ENCODE measurements around the gene SPIB.
A peak's percentile ranks its signal among the peaks of the same experiment; 100 is the strongest.
"Not testable (repeated sequence)": the region's sequence is repeated elsewhere in the genome, so short reads cannot be mapped to it uniquely, and the experiment has no call there.

The SPIB gene

GRCh38 chr19:50418176-50419021 is at the start of gene SPIB:
Gene SPIB (plus strand): TSS chr19:50418938. CDS start chr19:50418963, 25 bp downstream.
- DNase-seq (ENCODE audit: low read depth in 3 of 3): no peak

DNA sequence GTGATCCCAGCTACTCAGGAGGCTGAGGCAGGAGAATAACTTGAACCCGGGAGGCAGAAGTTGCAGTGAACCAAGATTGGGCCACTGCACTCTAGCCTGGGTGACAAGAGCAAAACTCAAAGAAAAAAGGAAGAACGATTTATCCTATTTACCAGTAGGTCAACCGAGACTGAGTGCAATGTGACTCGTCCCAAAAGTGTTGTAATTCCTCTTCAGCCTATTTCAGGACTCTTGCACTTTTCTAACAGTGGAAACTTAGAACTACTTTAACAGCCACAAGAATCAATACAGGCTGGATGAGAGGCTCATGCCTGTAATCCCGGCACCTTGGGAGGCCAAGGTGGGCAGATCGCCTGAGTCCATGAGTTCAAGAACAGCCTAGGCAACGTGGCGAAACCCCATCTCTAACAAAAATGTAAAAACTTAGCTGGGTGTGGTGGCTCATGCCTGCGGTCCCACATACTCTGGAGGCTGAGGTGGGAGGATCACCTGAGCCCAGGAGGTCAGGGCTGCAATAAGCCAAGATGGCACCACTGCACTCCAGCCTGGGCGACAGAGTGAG is 46.7 kb upstream of the SPIB start:
- DNase-seq (ENCODE audit: low read depth in 3 of 3): no peak

DNA sequence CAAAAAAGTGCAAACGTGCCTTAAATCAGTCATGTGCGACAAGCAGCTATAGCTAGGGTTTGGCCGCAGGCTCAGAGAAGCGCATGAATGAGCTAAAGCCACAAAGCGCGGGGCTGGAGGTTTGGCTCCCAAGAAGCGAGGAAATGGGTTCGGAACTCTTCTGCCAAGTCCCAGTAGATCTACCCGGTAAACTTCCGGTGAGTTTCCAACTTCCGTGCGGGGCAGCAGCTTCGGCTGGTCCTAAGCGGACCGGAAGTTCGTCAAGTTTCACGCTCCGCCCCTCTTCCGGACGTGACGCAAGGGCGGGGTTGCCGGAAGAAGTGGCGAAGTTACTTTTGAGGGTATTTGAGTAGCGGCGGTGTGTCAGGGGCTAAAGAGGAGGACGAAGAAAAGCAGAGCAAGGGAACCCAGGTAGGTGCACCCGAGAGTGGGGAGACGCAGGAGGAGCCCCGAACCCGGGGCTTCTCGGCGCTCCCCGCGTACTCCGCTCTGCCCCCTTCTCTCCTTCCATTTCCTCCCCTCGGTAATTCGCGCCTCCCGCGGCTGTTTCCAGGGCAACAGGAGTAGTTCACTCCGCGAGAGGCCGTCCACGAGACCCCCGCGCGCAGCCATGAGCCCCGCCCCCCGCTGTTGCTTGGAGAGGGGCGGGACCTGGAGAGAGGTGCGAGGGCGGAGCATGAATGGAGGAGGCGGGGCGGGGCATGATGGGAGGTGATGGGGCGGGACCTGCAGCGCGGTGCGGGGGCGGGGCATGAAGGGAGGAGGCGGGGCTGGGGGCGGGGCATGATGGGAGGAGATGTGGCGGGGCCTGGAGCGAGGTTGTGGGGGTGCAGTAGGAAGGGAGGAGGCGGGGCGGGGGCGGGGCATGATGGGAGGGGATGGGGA is 42.3 kb upstream of the SPIB start, which contains the start of gene NR1H2:
NR1H2 (plus strand) TSS at position 292 of the 885 bp plus-strand sequence. CDS start 1,149 bp downstream, outside the sequence.
- peak; percentile 81 to 90 (median 89) for DNase-seq (ENCODE audit: low read depth in 3 of 3)

- DNase-seq (ENCODE audit: low read depth in 3 of 3): peak in 2 of 3 experiments; percentile 41 to 45
Observed at GRCh38 chr19:50377051-50377461, 41.7 kb upstream of the SPIB start.

GRCh38 chr19:50377517-50377916 is 41.2 kb upstream of the SPIB start:
- no peak for DNase-seq (ENCODE audit: low read depth in 3 of 3)

- no peak for DNase-seq (ENCODE audit: low read depth in 3 of 3)
Observed at GRCh38 chr19:50378169-50378862, 40.4 kb upstream of the SPIB start.

DNA sequence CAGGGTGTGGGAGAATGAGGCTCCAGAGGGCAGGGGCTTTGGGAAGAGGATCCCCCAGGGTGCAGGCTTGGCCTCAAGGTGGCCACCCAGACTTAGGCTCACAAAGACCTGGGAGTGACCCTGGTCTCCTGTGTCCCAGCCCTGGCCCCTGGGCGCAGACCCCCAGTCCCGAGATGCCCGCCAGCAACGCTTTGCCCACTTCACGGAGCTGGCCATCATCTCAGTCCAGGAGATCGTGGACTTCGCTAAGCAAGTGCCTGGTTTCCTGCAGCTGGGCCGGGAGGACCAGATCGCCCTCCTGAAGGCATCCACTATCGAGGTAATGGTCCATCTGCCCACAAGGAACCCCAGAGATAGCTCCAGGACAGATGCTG is 39.9 kb upstream of the SPIB start:
- DNase-seq (ENCODE audit: low read depth in 3 of 3): no peak

GRCh38 chr19:50379602-50380001 is 39.1 kb upstream of the SPIB start:
- no peak for DNase-seq (ENCODE audit: low read depth in 3 of 3)

DNA sequence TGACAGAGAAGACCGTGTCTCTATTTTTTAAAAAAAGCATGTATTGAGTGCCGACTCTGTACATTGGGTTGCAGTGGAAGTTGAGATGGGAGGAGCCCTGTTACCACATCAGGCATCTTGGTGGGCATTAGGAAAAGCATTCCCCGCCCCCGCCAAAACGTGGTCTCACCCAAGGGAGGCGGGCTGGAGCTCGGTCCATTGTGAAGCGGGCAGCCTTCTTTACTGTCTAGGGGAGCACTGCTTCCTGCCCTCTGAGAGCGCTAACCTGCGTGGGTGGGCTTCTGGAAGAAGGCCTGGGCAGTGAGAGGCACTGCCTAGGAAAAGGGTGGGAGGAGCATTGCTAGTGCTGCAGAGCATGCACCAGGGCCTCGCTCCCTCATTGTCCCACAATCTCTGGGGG is 38.6 kb upstream of the SPIB start:
- no peak for DNase-seq (ENCODE audit: low read depth in 3 of 3)

GRCh38 chr19:50380751-50381151 is 38.0 kb upstream of the SPIB start:
- DNase-seq (ENCODE audit: low read depth in 3 of 3): no peak

- DNase-seq (ENCODE audit: low read depth in 3 of 3): no peak
Observed at GRCh38 chr19:50381881-50382729, 36.6 kb upstream of the SPIB start.

- DNase-seq (ENCODE audit: low read depth in 3 of 3): no peak
Observed at GRCh38 chr19:50383001-50383851, 35.5 kb upstream of the SPIB start.

- peak; percentile 98 to 99 (median 98) for DNase-seq (ENCODE audit: low read depth in 3 of 3)
Observed at GRCh38 chr19:50383852-50384684, 34.7 kb upstream of the SPIB start, which contains the start of gene POLD1. Gene POLD1 (plus strand): TSS chr19:50384347. CDS start chr19:50398852, 14,505 bp downstream.

DNA sequence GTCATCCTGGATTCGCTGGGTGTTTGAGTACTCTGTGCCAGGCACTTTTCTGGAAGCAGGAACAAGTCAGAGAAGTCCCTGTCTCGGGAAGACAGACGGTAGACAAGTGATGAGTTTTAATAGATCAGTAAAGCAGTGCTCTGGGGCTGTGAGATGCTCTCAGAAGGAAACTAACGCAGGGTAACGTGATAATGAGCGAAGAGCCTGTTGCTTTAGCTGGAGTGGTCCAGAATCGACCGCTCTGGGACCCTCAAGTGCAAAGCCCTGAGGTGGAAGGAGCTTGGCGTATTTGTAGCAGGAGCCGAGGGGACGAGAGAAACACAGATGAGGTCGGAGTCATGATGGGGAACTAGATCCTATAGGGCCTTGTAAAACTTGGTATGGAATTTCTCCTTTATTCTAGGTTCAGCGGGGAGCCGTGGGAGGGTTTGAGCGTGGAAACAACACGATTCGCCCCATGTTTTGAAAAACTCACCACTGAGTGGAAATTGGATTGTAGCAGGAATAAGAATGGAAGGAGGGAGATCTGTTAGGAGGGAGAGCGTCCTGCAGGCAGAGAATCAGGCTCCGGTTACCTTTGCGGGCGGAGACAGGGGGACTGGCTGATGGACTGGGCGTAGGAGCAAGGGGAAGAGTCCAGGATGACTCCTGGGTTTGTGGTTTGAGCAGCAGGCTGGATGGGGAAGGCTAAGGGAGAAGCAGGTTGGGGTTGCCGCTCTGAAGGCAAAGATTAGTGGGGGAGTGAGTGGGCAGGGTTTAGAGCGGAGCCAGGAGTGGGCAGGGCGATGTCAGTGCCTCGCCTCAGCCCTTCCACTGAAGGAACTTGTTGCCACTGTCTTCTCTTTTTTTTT is 33.8 kb upstream of the SPIB start:
- DNase-seq (ENCODE audit: low read depth in 3 of 3): no peak

DNA sequence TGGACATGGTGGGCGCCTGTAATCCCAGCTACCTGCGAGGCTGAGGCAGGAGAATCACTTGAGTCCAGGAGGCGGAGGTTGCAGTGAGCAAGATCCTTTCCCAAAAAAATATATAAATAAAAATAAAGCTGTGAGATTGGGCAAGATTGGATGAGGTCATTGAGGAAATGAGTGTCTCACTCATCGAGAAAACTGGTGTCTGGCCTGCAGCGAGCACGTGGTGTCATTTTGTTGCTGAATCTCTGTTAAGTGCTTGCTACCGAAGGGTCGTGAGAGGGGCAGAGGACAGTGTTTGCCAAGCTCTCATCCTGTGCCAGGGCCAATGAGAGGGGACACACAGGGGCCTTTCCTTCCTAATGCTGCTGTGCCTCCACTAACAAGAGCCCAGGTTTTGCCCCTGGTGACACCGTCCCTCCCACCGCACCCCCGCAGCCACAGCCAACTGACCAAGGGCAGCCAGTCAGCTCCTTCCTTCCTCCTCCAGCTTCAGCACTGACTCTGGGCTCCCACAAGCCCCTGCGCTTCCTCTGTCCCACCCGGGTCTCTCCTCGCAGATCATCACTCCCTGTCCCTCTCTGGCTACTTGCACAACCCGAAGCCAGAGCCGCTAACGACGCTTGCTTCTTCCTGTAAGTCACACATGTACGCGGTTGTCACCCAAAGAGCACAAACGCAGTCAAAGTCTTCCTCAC is 31.4 kb upstream of the SPIB start:
- no peak for DNase-seq (ENCODE audit: low read depth in 3 of 3)

GRCh38 chr19:50387868-50388245 is 30.9 kb upstream of the SPIB start:
- no peak for DNase-seq (ENCODE audit: low read depth in 3 of 3)

- DNase-seq (ENCODE audit: low read depth in 3 of 3): not testable (repeated sequence)
Observed at GRCh38 chr19:50390295-50390694, 28.4 kb upstream of the SPIB start.
